ENCODE measurements around the gene TMEM191C.
"Not testable (repeated sequence)": the region's sequence is repeated elsewhere in the genome, so short reads cannot be mapped to it uniquely, and the experiment has no call there.

TMEM191C gene

GRCh38 chr22:21472984-21473383 is 5.8 kb downstream of the TMEM191C start:
- DNase-seq (ENCODE audit: low read depth in 2 of 2, low spot score in 1 of 2) = not testable (repeated sequence)

DNA sequence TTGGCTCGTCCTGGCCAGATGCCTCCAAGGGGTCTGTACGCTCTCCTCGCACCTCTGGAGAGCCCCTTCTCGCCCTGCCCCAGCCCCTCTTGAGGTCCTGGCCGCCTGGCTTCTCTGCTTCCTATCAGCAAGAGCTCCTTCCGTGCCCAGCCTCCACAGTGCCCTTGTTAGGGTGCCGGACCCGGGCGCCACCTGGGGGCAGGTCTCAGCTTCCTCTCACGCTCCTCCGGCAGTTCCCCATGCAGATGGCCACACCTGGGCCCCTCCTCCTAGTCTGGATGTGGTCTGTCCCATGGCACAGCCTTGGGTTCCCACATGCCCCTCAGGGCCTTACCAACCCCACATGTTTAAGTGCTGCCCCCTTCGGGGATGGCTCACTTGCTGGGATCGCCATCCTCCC is 6.5 kb downstream of the TMEM191C start:
- DNase-seq (ENCODE audit: low read depth in 2 of 2, low spot score in 1 of 2) = not testable (repeated sequence)

- DNase-seq (ENCODE audit: low read depth in 2 of 2, low spot score in 1 of 2) = not testable (repeated sequence)
Measured at GRCh38 chr22:21484039-21484438, 16.9 kb downstream of the TMEM191C start.

DNA sequence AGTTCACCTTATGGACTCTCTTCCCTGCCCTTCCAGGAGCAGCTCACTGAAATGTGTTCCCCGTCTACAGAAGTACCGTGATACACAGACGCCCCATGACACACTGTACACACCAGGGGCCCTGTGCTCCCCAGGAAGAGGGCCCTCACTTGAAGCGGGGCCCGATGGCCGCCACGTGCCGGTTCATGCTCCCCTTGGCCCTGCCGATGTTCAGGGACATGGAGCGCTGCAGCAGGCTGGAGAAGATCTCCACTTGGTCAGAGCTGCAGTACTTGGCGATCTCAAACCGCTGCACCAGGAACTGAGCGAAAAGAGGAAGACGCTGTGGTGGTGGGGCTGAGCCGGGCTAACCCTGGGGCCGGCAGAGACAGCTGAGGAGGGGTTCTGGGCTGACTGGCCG is 20.5 kb downstream of the TMEM191C start:
- not testable (repeated sequence) for DNase-seq (ENCODE audit: low read depth in 2 of 2, low spot score in 1 of 2)

DNA sequence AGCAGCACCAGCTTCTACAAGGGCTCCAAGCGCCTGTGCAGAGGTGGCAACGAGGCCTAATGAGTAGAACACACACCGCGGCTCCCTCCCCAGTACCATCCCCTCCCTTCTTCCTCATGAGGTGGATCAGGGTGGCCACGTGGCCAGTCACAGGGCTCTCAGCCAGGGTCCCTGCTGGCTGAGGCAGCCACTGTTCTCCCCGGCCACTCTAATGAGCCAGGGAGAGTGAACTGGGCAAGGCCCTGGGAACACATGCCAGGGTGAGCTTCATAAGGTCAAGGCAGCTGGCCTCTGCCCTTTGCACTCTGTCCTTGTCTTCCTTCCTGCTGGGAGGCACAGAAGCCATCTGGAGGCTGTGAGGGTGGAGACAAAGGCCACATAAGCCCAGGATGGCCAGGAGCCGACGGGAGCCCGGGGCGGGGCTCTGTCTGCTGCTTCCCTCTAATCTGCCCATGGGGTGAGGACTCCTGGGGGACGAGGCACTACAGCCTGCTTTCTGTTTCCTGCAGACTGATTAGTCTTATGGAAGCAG is 22.0 kb downstream of the TMEM191C start:
- not testable (repeated sequence) for DNase-seq (ENCODE audit: low read depth in 2 of 2, low spot score in 1 of 2)

- not testable (repeated sequence) for DNase-seq (ENCODE audit: low read depth in 2 of 2, low spot score in 1 of 2)
Measured at GRCh38 chr22:21490556-21490955, 23.4 kb downstream of the TMEM191C start.

GRCh38 chr22:21492271-21492670 is 25.1 kb downstream of the TMEM191C start:
- not testable (repeated sequence) for DNase-seq (ENCODE audit: low read depth in 2 of 2, low spot score in 1 of 2)

- not testable (repeated sequence) for DNase-seq (ENCODE audit: low read depth in 2 of 2, low spot score in 1 of 2)
Measured at GRCh38 chr22:21493789-21494782, 26.9 kb downstream of the TMEM191C start.

- DNase-seq (ENCODE audit: low read depth in 2 of 2, low spot score in 1 of 2) = not testable (repeated sequence)
Measured at GRCh38 chr22:21497984-21498383, 30.8 kb downstream of the TMEM191C start.

- DNase-seq (ENCODE audit: low read depth in 2 of 2, low spot score in 1 of 2) = not testable (repeated sequence)
Measured at GRCh38 chr22:21498489-21498888, 31.3 kb downstream of the TMEM191C start.

GRCh38 chr22:21499623-21500506 is 32.7 kb downstream of the TMEM191C start:
- not testable (repeated sequence) for DNase-seq (ENCODE audit: low read depth in 2 of 2, low spot score in 1 of 2)

DNA sequence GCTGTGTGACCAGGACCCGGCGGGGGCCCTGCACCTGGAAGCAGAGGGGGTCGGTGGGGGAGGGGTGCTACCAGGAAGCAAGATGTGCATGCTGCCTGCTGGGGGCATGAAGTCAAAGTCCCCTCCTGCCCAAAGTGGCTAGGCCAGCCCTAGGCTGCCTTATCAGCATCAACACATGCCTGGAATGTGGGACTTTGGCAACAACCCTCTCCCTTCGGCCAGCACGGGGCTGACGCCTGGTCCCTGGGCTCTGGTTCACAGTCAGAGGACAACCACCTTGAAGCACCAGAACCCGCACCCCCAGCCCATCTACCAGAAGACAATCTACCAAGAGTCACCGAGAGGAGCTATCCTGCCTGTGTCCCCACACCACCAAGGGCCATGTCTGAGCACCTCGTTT is 43.2 kb downstream of the TMEM191C start:
- not testable (repeated sequence) for DNase-seq (ENCODE audit: low read depth in 2 of 2, low spot score in 1 of 2)

GRCh38 chr22:21512022-21512421 is 44.8 kb downstream of the TMEM191C start:
- DNase-seq (ENCODE audit: low read depth in 2 of 2, low spot score in 1 of 2) = not testable (repeated sequence)

DNA sequence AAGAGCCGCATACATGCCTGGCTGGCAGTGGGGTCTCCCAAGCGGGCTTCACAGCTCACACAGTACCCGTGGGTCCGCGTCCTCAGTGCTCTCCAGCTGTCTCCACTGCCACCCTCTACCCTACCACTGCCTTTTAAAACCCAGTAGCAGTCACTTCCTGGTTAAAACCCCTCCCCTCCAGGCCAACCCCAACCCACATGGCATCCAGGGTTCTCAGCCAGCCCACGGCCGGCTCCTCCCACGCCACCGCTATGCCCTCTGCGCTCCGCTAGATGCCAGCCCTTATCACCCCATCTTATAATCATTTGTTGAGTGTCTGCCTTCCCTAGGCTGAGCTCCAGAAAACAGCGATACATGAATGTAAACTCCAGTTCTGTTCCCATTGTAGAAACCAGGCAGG is 46.9 kb downstream of the TMEM191C start:
- not testable (repeated sequence) for DNase-seq (ENCODE audit: low read depth in 2 of 2, low spot score in 1 of 2)

DNA sequence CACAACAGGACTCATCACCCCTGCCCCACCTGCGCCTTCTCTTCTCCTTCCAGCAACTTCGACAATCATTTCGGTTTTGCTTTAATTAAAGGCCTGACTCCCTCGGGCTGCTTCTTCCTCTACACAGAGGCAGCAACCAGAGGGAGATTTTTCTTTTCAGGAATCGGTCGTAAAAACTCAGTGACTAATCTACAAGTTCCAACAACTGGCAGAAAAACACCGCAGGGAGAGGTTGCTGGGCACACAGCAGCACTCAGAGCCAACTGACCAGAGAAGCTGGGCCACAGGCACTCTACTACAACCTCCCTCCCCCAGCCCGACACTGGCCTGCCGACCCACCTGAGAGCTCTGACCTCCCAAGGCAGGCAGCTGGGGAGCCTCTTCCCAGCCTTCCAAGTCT is 48.0 kb downstream of the TMEM191C start:
- DNase-seq (ENCODE audit: low read depth in 2 of 2, low spot score in 1 of 2) = not testable (repeated sequence)

- not testable (repeated sequence) for DNase-seq (ENCODE audit: low read depth in 2 of 2, low spot score in 1 of 2)
Measured at GRCh38 chr22:21516522-21516921, 49.3 kb downstream of the TMEM191C start.

- peak in 1 of 2 donors; percentile 51 for DNase-seq (ENCODE audit: low read depth in 2 of 2, low spot score in 1 of 2)
Measured at GRCh38 chr22:21516970-21517764, 50.0 kb downstream of the TMEM191C start.

All from stimulated activated CD8-positive, alpha-beta memory T cell treated with anti-CD3 and anti-CD28 coated beads, Interleukin-4, amount 100 ng/mL, for 4 hours (primary cell).